GM21367 (cell line): ENCODE measurements around the gene BCAR3.
"Not testable (repeated sequence)": the region's sequence is repeated elsewhere in the genome, so short reads cannot be mapped to it uniquely, and the experiment has no call there.

Source experiments
- ATAC-seq: cut with Tn5 transposase; IDR thresholded peaks from one replicate; pipeline ENCODE4 v1.9.1; 2021; ENCODE audit not compliant: unreplicated experiment

BCAR3 gene

DNA sequence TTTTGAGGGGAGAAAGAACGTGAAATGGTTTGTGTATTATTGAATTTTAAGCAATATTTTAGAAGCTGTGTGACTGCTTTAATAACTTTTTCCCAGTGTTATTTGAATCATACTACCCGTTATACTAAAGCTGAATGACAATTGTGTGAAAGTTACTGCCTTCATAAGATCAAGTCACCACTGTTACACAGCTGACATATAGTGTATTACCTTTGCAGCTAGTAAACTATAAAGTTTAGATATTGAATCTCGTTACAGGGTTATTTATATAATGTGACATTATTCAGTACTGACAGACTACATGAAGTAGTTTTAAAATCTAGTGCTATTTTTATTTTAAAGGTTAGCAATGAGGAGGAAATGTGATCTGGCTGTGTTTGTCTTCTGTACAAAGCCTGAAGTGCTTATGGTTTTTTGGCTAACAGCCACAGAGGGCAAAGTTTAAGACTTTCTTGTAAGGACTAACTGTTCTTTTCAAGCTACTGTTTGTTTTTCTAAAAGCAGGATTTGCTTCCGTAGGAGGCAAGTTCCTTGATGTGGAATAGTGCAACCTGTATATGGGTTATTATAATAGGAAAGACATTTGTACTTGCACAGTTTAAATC, 127.6 kb downstream of the BCAR3 start:
- ATAC-seq = not testable (repeated sequence)

DNA sequence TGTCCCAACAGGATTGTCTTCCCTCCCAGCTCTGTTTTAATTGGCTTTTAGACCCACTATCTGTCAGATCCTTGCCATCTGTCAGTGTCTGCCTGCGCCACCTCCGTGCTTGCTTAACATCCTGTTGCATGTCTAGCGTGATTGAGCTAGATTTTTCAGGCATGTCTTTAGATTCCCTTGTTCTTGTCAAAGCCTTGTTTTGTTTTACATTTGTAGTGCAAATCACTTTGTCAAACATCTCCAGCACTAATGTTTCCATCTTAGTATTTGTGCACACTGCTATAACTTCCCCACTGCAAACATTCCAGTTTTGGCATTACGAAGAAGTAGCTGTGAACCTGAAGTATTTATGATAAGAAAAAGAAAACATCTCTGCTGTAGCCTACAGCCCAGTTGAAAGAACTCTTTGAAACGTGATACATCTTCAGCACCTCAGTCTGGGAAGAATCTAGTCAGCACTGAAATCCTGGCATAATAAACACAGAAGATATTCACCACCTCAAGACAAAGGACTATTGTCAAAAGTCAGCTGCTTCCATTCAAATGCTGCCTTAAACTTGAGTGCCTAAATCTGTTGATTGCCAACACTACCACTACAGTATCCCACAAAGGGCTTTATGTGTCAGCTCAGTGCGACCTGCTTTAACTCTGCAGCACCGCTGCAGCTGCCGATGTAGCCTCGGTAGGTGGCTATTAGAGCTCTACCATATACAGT, 128.7 kb downstream of the BCAR3 start:
- no peak for ATAC-seq

DNA sequence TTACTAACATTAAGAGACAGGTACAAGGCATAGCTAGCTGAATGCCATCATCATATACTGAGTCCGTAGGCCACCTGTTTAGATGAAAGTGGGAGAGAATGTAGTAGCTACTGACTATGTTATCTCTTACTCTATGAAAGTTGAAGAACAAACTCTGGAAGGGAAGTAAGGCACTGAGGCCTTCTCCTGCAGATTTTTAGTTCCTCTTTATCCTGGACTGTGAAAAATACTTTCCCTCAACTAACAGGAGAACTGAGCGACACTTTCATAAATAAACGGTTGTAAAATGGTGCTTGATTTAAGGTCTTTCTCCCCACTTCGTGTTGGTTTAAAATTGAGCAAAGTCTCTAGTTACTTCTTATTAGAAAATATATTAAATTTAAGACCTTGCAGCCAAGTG, 131.8 kb downstream of the BCAR3 start:
- ATAC-seq = no peak

DNA sequence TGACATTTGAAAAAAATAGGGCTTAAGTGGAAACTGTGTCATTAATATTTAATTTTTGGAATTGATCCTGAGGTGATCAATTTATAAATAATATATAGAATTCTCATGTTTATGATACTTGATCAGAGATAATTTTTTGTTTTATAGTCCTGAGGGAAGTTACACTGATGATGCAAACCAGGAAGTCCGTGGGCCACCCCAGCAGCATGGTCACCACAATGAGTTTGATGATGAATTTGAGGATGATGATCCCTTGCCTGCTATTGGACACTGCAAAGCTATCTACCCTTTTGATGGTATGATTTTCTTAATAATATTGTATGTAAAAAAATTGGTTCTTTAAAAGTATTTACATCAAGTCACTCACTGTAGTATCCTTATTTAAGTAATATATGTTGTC, 132.5 kb downstream of the BCAR3 start:
- no peak for ATAC-seq

DNA sequence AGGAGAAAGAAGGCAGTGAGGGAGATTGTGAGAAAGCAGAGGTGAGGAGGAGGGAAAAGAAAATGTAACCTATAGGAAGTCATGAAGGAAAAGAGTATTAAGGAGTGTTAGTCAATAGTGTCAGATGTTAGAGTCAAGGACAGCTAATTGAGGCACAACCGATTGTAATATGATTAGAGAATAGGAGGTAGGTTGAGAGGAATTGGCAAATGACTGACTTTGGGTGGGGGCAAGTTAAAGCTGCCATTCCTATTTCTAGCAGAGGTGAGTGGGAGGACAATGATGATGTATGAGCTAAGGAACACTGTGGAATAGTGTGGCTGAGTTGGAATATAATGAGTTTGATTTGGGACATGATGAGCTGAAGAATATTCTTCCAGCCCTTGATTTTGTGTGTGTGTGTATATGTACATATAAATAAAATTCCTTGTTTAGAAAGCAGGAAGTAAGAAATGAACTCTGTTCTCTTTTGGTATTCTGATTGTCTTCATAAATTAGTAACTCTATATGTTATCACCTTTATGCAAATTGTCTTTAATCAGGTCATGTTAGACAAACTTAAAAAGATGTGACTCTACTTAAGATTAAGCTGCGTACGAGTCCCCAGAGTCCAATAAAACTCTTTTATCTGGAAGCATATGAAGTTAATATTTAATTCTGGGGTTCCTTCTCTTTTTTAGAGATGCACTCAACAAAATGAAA, 135.3 kb downstream of the BCAR3 start:
- ATAC-seq = no peak

DNA sequence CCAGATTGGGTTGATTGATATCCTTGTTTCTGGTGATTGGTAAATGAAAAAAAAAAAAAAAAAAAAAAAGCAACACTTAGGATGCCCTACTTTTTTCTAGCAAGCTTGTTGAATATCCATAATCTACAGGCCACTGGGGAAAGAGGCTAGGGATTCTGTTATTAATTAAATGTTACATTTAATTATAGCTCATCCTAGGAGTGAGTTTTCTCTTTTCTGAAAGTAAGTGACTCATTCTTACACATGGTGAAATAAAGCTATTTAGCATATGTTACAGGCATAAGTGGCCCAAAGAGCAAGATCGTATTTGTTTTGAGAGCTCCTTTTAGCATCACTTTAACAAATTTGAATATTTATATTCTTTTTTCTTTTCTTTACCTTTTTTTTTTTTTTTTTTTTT, 139.2 kb downstream of the BCAR3 start:
- no peak for ATAC-seq

DNA sequence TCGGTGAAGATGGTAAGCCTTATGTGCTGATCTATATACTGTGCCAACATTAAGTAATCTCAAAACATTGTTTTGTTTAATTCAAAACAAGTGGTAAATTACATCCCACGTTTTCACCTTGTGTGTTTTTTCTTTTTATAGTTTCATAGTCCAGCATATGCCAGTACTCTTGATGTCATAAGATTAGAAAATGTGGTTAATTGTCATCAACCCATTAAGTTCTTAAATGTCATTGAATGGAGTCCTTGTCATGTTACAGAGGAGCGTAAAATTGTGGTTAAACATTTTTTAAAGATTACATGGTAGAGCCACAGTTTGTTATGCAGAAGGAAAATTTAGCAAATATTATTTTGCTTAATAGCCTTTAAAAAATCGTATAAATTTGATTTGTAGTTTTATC, 140.6 kb downstream of the BCAR3 start:
- no peak for ATAC-seq

DNA sequence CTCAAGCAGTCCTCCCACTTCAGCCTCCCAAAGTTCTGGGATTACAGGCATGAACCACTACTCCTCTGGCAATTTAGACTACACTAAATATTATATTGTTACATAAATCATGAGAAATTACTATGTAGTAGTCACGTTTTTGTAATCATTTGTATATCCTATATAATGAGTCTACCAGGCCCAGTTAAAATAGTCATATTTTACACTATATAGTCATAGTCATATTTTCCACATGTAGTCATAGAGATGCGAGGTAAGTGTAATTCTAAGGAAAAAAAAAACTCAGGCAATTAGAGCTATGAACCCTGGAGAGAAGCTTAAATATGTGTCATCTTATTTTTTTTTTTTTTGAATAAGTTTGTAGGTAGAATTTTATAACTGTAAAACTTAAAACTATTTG, 143.7 kb downstream of the BCAR3 start:
- no peak for ATAC-seq

DNA sequence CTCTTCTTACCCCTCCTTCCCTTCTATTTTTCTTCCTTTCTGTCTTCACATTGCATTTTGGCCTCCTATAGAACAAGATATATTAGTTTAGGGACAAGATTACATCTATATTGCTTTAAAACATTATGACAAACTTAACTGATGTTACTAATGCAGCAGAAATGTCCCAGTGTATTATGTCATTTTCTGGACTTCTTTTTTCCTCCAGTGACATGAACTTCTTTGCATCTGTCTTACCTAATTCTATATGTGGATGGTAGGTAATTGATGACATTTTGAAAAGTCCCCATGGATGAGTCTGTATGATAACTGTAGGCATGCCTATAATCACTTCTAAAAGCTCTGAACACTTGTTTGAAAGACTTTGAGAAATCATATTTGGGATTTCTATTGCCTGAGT, 144.2 kb downstream of the BCAR3 start:
- ATAC-seq = no peak

DNA sequence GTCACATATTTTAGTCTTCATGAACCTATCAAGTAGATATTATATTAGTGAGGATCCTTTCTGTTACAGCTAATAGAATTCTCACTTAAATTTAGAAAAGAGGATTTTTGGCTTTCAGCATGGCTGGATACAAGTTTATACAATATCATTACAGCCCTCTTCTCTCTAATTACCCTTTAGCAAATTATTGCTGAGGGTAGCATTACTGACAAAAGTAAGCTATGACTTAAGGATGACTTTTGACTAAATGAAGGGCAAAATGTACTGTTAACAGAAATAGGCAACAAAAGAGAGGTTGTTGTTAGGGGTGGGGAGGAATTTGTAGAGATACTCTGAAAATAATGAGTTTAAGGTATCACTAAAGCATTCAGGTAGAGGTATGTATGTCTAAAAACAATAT, 148.0 kb downstream of the BCAR3 start:
- no peak for ATAC-seq

DNA sequence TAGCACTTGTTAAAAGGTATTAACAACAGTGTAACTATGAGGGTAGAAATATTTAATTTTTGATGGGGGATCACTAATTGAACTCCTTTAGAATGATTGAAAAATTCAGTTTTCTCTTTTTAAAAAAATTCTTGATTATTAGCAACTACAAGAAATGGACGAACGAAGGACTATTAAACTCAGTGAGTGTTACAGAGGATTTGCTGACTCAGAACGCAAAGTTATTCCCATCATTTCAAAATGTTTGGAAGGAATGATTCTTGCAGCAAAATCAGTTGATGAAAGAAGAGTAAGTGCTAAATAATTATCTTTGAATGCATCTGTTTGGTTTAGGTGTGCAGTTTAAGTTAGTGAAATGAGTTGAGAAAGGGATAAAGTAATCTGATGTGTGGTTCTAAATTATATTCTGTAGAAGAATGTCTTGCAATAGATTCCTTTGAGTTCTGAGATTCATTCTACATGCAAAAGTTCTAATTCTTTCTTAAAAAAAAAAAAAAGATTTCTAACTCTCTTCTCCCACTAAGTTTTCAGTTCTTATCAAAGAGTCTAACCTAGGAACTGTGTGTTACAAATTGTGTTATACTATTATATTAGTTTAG, 148.8 kb downstream of the BCAR3 start:
- no peak for ATAC-seq

DNA sequence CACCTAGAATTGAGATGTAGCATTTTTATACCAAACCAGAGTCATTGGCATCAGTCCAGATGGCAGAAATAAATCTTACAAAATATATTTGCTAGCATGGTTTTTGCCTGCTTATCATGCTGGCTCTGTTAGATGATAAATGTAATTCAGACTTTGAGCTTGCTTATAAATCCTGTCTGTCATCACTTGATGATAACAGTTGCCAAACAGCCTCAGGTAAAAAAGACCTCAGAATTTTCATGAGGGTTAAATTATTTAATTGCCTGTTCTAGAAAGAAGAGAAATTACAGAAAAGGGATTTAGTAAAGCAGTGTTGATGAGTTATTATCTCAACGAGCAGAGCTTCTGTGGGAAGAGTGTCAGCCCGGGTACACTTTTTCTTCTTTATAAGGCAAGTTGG, 150.4 kb downstream of the BCAR3 start:
- ATAC-seq = no peak

DNA sequence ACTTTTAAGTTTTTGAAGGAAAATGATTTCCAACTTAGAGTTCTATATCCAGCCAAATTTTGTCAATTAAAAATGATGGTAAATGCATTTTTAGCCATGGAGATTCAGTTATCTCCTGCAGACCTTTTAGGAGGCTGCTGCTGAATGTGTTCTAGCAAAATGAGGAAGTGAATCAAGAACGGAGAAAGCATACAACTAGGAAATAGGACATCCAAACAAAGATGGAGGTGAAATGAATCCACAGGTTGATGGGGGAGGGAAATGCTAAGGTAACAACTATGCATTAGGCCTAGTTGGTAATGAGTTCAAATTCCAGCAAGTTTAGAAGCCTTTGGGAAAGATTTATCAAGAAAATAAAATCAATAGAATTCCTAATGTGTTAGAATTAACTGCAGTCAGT, 153.2 kb downstream of the BCAR3 start:
- no peak for ATAC-seq

DNA sequence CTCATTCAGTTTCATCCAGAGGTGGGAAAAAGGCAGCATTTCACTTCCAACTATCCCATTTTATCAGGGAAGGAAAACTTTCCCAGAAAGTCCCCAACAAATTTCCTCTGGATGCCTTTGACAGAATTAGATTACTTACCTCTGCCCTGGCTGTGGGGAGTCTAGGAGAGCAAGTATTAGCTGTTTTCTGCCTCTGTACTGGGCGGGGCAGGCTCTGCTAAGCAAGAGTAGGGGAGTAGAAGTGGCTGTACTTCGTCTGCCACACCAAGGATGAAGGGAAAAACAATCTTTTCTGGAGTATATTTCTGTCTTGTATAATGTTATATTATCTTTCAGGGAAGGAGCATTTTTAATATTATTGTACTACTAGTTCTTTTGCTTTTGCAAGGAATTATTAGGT, 155.2 kb downstream of the BCAR3 start:
- ATAC-seq = no peak

DNA sequence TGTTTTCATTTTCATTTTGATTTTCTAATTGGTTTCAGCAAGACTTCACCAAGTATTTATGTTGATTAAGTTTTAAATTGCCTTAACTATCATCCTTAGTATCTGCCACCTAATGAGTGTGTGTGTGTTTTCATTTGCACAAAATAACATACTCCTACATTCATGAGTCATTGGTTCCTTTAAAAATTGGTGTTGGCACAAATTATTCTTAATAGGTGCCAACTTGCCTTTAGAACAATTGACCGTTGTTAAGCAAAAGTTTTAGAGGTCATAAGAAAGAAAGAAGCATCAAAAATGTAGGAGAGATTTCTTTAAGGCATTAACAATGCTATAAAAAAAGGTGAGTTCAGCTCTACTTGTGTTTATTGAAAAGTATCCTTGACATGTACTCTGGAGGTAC, 156.2 kb downstream of the BCAR3 start:
- no peak for ATAC-seq

DNA sequence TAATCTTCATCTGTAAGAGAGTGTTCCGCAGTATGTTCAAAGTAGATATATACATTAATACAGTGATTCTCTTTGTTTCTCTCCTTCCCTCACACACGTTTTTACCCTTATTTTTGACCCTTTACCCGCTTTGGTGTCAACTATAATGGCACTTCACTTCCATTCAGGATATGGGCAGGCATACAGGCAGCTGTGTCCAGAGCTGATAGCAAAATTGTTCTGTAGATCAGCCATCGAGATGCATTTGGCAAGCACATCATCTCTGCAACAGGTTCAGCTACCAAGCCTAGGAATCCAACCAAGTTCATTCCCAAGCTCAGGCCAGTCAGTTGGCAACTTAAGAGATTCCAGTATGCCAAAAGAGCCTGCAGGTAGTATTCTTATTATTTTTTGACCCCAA, 158.9 kb downstream of the BCAR3 start:
- no peak for ATAC-seq

DNA sequence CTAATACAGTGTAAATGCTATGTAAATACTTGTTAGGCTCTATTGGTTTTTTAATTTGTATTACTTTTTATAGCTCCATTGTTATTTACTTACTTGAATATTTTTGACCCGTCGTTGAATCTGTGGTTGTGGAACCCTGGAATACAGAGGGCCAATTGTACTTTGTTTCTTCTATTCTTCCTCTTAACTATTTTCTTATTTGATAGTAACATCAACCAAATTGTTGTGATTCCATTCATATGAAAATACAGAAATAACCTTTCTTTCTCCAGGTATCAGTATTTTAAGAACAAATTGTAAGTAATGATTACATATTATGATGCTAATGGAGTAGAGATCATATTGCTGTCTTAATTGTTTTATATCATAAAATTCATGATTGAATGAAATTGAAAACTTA, 160.0 kb downstream of the BCAR3 start:
- ATAC-seq = no peak

DNA sequence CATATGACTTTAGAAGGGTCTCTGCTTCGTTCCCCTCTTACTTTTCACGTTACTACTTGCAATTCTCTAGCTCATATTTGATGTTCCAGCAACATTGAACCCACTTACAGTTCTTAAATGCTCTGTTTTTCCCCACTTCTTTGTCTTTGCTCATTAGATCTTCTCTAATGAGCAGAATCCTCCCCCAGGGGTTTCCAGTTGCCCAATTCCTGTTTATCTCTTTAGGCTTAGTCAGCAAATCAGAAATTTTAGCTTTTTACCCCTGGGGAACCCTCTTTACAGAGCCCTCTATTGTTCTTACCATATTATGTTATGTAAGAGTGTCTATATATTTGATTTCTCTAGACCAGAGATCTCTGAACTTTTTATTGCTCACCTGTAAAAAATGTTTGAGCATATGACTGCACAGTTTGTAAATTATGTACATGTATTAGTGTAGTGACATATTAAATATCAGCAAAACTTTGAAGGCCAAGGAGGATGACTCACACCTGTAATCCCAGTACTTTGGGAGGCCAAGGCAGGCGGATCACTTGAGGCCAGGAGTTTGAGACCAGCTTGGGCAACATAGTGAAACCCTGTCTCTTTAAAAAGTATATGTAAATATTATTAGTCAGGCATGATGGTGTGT, 162.3 kb downstream of the BCAR3 start:
- ATAC-seq = no peak

DNA sequence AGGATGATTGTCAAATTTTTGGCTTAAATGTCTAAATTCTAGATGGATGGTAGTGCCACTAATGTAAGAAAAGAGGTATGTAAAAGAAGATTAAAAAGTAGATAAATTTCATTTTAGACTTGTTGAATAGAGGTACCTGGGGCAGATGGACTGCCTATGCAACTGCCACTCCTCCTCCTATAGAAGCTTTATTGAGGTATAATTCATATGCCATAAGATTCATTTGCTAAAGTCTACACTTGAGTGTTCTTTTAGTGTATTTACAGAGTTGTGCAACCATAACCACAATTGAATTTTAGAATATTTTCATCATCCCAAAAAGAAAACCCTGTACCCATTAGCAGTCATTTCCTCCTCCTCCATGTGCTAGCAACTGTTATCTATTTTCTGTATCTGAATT, 163.1 kb downstream of the BCAR3 start:
- ATAC-seq = no peak

DNA sequence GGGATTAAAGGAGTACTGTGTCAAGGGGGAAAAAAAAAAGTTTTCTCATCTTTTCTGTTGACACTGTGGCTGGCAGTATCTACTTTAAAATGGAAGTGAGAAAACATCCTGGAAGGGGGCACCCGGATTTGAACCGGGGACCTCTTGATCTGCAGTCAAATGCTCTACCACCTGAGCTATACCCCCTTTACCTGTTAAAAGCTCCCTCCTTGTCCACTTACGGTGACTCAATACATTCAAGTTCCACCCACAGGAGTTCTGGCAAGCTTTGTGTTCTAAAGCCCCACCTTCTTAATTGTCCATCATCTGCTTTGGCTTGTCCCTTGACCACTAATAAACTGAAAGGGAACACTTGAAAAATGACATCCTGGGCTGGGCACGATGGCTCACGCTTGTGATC, 165.5 kb downstream of the BCAR3 start:
- ATAC-seq = no peak
